Smooth muscle cell (in vitro differentiated cells): ENCODE data around the gene CEP192. TPM values are rescaled to one million over a fixed set of nuclear protein-coding genes. Genes with fewer than 3 reads are reported as not detected.

Experiments
- DNase-seq: peaks from one replicate; lab custom pipeline; 2025; ENCODE audit not compliant: unreplicated experiment; lab: John Stamatoyannopoulos, UW
- H2AFZ ChIP-seq: fragments of 200-600 bp; sonication (generic); 2 replicates; pipeline ENCODE4 v1.6.0; 2016; ENCODE audit warnings: antibody characterized with exemption, low read depth, mild to moderate bottlenecking
- H3F3A ChIP-seq: fragments of 200-600 bp; sonication (generic); 2 replicates; pipeline ENCODE4 v1.6.0; 2017; ENCODE audit warnings: antibody characterized with exemption, low read depth
- H3K27ac ChIP-seq: fragments of 200-600 bp; sonication (generic); 2 replicates; pipeline ENCODE4 v1.5.1; 2016; ENCODE audit warnings: low read depth, mild to moderate bottlenecking
- H3K27me3 ChIP-seq: fragments of 200-600 bp; sonication (generic); 2 replicates; pipeline ENCODE4 v1.6.1; 2016; ENCODE audit warnings: low read depth, mild to moderate bottlenecking
- H3K36me3 ChIP-seq: fragments of 200-600 bp; sonication (generic); 2 replicates; pipeline ENCODE4 v1.5.1; 2016; ENCODE audit warnings: low read depth
- H3K4me1 ChIP-seq: fragments of 200-600 bp; sonication (generic); 2 replicates; pipeline ENCODE4 v1.5.1; 2016; ENCODE audit warnings: low read depth
- H3K4me2 ChIP-seq: fragments of 200-600 bp; sonication (generic); 2 replicates; pipeline ENCODE4 v1.6.0; 2016; ENCODE audit warnings: mild to moderate bottlenecking
- H3K4me3 ChIP-seq: fragments of 200-600 bp; sonication (generic); 2 replicates; pipeline ENCODE4 v1.5.1; 2016; ENCODE audit warnings: mild to moderate bottlenecking
- H3K79me2 ChIP-seq: fragments of 200-600 bp; sonication (generic); 2 replicates; pipeline ENCODE4 v1.6.0; 2016; ENCODE audit warnings: low read depth, mild to moderate bottlenecking
- H3K9ac ChIP-seq: fragments of 200-600 bp; sonication (generic); 2 replicates; pipeline ENCODE4 v1.6.0; 2016; ENCODE audit warnings: low read depth
- H3K9me3 ChIP-seq: fragments of 200-600 bp; sonication (generic); replicated peaks from 2 replicates; pipeline ENCODE4 v1.5.1; 2016; ENCODE audit warnings: low read depth
- H4K20me1 ChIP-seq: fragments of 200-600 bp; sonication (generic); 2 replicates; pipeline ENCODE4 v1.6.0; 2016; ENCODE audit warnings: low read depth
- CTCF ChIP-seq: fragments of 200-600 bp; sonication (generic); IDR thresholded peaks from 2 replicates; pipeline ENCODE4 v1.5.1; 2017; ENCODE audit warnings: borderline replicate concordance, mild to moderate bottlenecking, antibody characterized with exemption; ENCODE audit not compliant: insufficient read depth, poor library complexity, severe bottlenecking
- WGBS: methylation state at CpG from one replicate; pipeline ENCODE4 v1.1.7; 2016; ENCODE audit warnings: low lambda C conversion rate; 5-methylcytosine and 5-hydroxymethylcytosine counted together
- polyA plus RNA-seq: library from polyadenylated mRNA; unstranded; fragments of >200 nt; fragmentation: Nextera tagmentation; extraction: Ambion mirVana; gene quantifications from 2 replicates; pipeline ENCODE4 v1.2.1, GENCODE V29; 2016
- total RNA-seq: library from RNA; depleted of rRNA; stranded (reverse); fragments of >200 nt; gene quantifications from 2 replicates; pipeline ENCODE4 v1.2.3, GENCODE V29; 2014

CEP192 gene
- total and polyA plus RNA-seq, 2 experiments from 2014 or later, result 4.1 to 22.2 TPM

- Histone ChIP-seq H3K4me2 (no peak overlapping the region), H3K27me3 (no peaks in the 10 kb centered on the region), H2AFZ (no peak overlapping the region), H3K9ac (no peak overlapping the region), H4K20me1 (no peaks in the 10 kb centered on the region), H3K36me3 (no peaks in the 10 kb centered on the region), H3K79me2 (no peaks in the 10 kb centered on the region), H3K9me3 (peaks cover 15% of the 10 kb centered on the region), H3F3A (no peaks in the 10 kb centered on the region), H3K4me3 (no peak overlapping the region), H3K4me1 (no peaks in the 10 kb centered on the region), H3K27ac (no peak overlapping the region)
- 86% methylated on average over 1 of the region's 1 CpG for WGBS
- DNase-seq, result no peak
- no peak for TF ChIP-seq CTCF
Measured at GRCh38 chr18:13158428-13158827, 167.3 kb downstream of the CEP192 start.

- H3K36me3 ChIP-seq, result no peaks in the 10 kb centered on the region
- WGBS, result 37% methylated on average over 5 of the region's 5 CpGs
- H3K9ac ChIP-seq, result no peak overlapping the region
- no peaks in the 10 kb centered on the region for H3K79me2 ChIP-seq
- no peaks in the 10 kb centered on the region for H3K27me3 ChIP-seq
- peak; percentile 74 for TF ChIP-seq CTCF
- no peak overlapping the region for H3K27ac ChIP-seq
- no peak overlapping the region for H3K4me3 ChIP-seq
- no peaks in the 10 kb centered on the region for H3F3A ChIP-seq
- H3K9me3 ChIP-seq, result peaks cover 15% of the 10 kb centered on the region
- no peak overlapping the region for H2AFZ ChIP-seq
- no peak overlapping the region for H3K4me2 ChIP-seq
- no peaks in the 10 kb centered on the region for H4K20me1 ChIP-seq
- H3K4me1 ChIP-seq, result no peaks in the 10 kb centered on the region
- no peak for DNase-seq
Measured at GRCh38 chr18:13159579-13159978, 168.4 kb downstream of the CEP192 start.

- no peak overlapping the region for H3K4me2 ChIP-seq
- H3K27me3 ChIP-seq, result no peaks in the 10 kb centered on the region
- no peak overlapping the region for H2AFZ ChIP-seq
- no peaks in the 10 kb centered on the region for H3K79me2 ChIP-seq
- H3K9me3 ChIP-seq, result peaks cover 6% of the 10 kb centered on the region
- H3K27ac ChIP-seq, result no peak overlapping the region
- no peaks in the 10 kb centered on the region for H4K20me1 ChIP-seq
- H3K4me1 ChIP-seq, result no peaks in the 10 kb centered on the region
- no peak for DNase-seq
- 90% methylated on average over 16 of the region's 16 CpGs for WGBS
- no peak overlapping the region for H3K9ac ChIP-seq
- H3K4me3 ChIP-seq, result no peak overlapping the region
- H3F3A ChIP-seq, result no peaks in the 10 kb centered on the region
- no peaks in the 10 kb centered on the region for H3K36me3 ChIP-seq
- TF ChIP-seq CTCF, result no peak
Measured at GRCh38 chr18:13161276-13161899, 170.2 kb downstream of the CEP192 start.
